ENCODE measurements around the gene TMEM238. TPM values are rescaled to one million over a fixed set of nuclear protein-coding genes. Genes with fewer than 3 reads are reported as not detected.

Gene TMEM238
- total RNA-seq, 5 donors from 2014 or later (not counting 1 experiment from before 2014, with no cell fraction given) = 10.8 to 23.2 (median 20.0) TPM

DNA sequence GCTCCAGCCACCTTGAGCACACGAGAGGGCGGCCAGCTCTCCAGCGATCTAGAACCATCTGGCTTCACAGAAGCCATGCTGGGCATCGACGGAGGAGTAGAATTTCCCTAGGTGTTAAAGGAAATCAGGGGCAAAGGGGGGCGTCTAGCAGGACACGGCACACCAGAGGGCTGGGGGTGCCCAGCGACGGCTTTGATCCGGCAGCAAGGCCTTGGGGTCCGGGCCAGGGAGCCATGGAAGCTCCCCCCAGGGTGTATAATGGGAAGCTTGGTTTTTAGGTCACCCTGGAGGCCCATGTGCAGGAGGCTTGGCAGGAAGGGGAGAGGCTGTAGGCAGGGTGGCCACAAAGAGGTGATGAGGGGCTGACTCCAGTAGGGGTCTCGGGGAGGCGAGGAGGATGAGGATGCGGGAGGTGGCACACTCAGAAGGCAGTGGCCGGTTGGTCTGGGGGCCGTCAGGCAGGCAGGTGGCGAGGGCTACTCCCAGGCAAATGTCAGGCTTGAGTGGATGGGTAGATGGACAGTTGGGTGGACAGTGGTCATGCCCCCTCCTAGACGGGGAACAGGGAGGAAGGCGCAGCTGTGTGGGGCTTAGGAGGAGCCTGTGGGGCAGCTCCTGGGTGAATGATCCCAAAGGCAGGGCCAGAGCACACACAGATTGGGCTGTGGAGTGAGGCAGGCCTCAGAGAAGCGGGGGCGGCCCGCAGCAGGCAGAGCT, 38.8 kb downstream of the TMEM238 start:
- H3K4me3 ChIP-seq (ENCODE audit: control insufficient read depth in 1 of 2, extremely low read depth in 1 of 2, low read length in 1 of 2) = no peak overlapping the region
- peaks cover 3 to 13% of the 10 kb centered on the region in 2 donors for H3K36me3 ChIP-seq (ENCODE audit: control insufficient read depth in 2 of 2, extremely low read depth in 1 of 2, insufficient read depth in 1 of 2, low read length in 1 of 2)
- H3K4me1 ChIP-seq (ENCODE audit: control insufficient read depth in 1 of 2, extremely low read depth in 1 of 2, insufficient read depth in 2 of 2, low read length in 2 of 2) = peaks cover 2 to 17% of the 10 kb centered on the region in 2 experiments
- H3K27ac Mint-ChIP-seq = peak overlapping the region in 1 of 2 donors; percentile 19
- ATAC-seq (replicated peaks in 1 of 4) = no peak
- H3K27me3 ChIP-seq (replicated peaks in 1 of 2; ENCODE audit: control insufficient read depth in 2 of 2, extremely low read depth in 1 of 2, insufficient read depth in 2 of 2, low read length in 1 of 2) = peaks cover 0 to 13% of the 10 kb centered on the region in 2 experiments
- peaks cover 16% of the 10 kb centered on the region for H3K36me3 Mint-ChIP-seq
- H3K27me3 Mint-ChIP-seq = peaks cover 0 to under 1% of the 10 kb centered on the region in 2 donors
- peaks cover 9 to 12% (median 11%) of the 10 kb centered on the region in 3 donors for H3K4me1 Mint-ChIP-seq
- no peak overlapping the region for H3K27ac ChIP-seq (ENCODE audit: low read length)
- ChIA-PET POLR2A (no interaction called here), CTCF (no interaction called here)
- 96% methylated on average over 21 of the region's 22 CpGs for WGBS (ENCODE audit: insufficient coverage)
- DNase-seq = no peak
- H3K9me3 Mint-ChIP-seq = no peaks in the 10 kb centered on the region
- H3K9me3 ChIP-seq = no peaks in the 10 kb centered on the region
- H3K4me3 Mint-ChIP-seq = no peak overlapping the region

DNA sequence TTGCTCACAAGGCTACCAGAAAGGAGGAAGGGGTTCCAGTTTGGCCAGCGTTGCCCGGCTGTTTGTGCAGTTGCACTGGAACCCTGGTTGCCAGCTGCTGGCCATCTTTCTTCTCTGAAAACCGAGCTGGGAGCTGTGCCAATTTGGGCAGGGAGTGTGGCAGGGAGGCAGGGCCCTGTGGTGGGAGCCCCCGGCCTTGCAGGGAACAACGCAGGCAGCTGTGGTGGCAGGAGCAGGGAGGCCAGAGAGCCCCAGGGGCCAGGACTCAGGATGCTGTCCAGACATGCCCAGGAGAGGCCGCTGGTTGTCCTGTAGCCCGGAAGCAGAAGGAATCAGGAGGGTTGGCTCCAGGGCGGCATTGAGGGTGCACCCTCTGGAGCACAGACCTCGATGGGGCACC, 39.6 kb downstream of the TMEM238 start:
- H3K4me1 Mint-ChIP-seq = peaks cover 10 to 16% (median 14%) of the 10 kb centered on the region in 3 donors
- Histone ChIP-seq H3K27ac (ENCODE audit: low read length) (no peak overlapping the region), H3K36me3 (ENCODE audit: control insufficient read depth in 2 of 2, extremely low read depth in 1 of 2, insufficient read depth in 1 of 2, low read length in 1 of 2) (peaks cover 3 to 13% of the 10 kb centered on the region in 2 donors), H3K4me1 (ENCODE audit: control insufficient read depth in 1 of 2, extremely low read depth in 1 of 2, insufficient read depth in 2 of 2, low read length in 2 of 2) (peaks cover 2 to 20% of the 10 kb centered on the region in 2 experiments), H3K4me3 (ENCODE audit: control insufficient read depth in 1 of 2, extremely low read depth in 1 of 2, low read length in 1 of 2) (no peak overlapping the region), H3K27me3 (replicated peaks in 1 of 2; ENCODE audit: control insufficient read depth in 2 of 2, extremely low read depth in 1 of 2, insufficient read depth in 2 of 2, low read length in 1 of 2) (peaks cover 0 to 13% of the 10 kb centered on the region in 2 experiments), H3K9me3 (no peaks in the 10 kb centered on the region)
- POLR2A ChIA-PET = no interaction called here
- CTCF ChIA-PET = interaction anchor here in 1 of 2 donors (0.7 kb wide), 1 partner anchor 32 kb away, joined by 6 read pairs; no protein-coding TSS in a partner anchor
- ATAC-seq (replicated peaks in 1 of 4) (no peak), DNase-seq (no peak)
- H3K36me3 Mint-ChIP-seq = peaks cover 16% of the 10 kb centered on the region
- H3K27ac Mint-ChIP-seq = no peak overlapping the region
- no peak overlapping the region for H3K4me3 Mint-ChIP-seq
- H3K9me3 Mint-ChIP-seq = no peaks in the 10 kb centered on the region
- H3K27me3 Mint-ChIP-seq = no peaks in the 10 kb centered on the region
- WGBS (ENCODE audit: insufficient coverage) = 97% methylated on average over 9 of the region's 9 CpGs

DNA sequence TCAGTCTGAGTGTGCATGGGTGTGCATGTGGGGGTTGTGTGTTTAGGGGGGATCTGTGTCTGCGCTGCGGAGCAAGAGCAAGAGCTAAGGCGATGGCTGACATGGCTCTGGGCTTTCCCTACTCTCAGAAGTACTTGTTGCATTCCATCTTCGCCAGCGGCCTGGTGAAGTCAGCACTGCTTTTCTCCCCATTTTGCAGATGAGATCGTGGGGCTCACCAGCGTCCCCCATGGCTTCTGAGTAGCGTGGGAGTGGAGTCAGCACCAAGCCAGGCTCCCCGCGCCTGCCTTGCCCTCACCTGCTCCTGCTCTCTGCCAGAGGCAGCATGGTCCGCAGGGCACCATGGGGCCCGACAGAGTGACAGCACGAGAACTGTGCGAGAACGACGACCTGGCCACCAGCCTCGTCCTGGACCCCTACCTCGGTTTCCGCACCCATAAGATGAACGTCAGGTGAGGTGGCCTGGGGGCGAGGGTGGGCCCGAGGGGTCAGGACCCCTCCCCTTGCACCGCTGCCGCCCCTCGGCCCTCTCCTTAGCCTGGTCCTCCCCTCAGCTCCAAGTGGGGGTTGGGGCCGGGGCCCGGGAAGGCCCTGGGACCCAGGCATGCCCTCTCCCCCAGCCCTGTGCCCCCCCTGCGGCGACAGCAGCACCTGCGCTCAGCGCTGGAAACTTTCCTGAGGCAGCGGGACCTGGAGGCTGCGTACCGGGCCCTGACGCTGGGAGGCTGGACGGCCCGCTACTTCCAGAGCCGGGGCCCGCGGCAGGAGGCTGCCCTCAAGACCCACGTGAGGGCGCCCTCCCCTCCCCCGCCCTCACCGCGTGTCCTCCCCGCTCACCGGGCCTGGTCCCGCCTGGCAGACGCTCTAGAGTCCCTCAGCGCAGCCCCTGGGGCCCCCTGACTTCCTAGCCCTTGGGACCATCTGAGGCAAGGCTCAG, 42.2 kb downstream of the TMEM238 start:
- H3K27ac Mint-ChIP-seq = peak overlapping the region in 1 of 2 donors; percentile 28
- WGBS (ENCODE audit: insufficient coverage) = 93% methylated on average over 47 of the region's 50 CpGs
- Histone ChIP-seq H3K27ac (ENCODE audit: low read length) (no peak overlapping the region), H3K27me3 (replicated peaks in 1 of 2; ENCODE audit: control insufficient read depth in 2 of 2, extremely low read depth in 1 of 2, insufficient read depth in 2 of 2, low read length in 1 of 2) (peaks cover 0 to 16% of the 10 kb centered on the region in 2 experiments), H3K4me3 (ENCODE audit: control insufficient read depth in 1 of 2, extremely low read depth in 1 of 2, low read length in 1 of 2) (no peak overlapping the region), H3K4me1 (ENCODE audit: control insufficient read depth in 1 of 2, extremely low read depth in 1 of 2, insufficient read depth in 2 of 2, low read length in 2 of 2) (peaks cover 6 to 31% of the 10 kb centered on the region in 2 experiments), H3K9me3 (no peaks in the 10 kb centered on the region), H3K36me3 (ENCODE audit: control insufficient read depth in 2 of 2, extremely low read depth in 1 of 2, insufficient read depth in 1 of 2, low read length in 1 of 2) (peaks cover 3 to 13% of the 10 kb centered on the region in 2 donors)
- ChIA-PET POLR2A (no interaction called here), CTCF (no interaction called here)
- ATAC-seq (replicated peaks in 1 of 4) = no peak
- peaks cover 19 to 25% (median 21%) of the 10 kb centered on the region in 3 donors for H3K4me1 Mint-ChIP-seq
- no peaks in the 10 kb centered on the region for H3K9me3 Mint-ChIP-seq
- peak overlapping the region; percentile 53 to 78 (median 62) for H3K4me3 Mint-ChIP-seq
- no peaks in the 10 kb centered on the region for H3K27me3 Mint-ChIP-seq
- H3K36me3 Mint-ChIP-seq = peaks cover 16% of the 10 kb centered on the region
- DNase-seq = no peak

DNA sequence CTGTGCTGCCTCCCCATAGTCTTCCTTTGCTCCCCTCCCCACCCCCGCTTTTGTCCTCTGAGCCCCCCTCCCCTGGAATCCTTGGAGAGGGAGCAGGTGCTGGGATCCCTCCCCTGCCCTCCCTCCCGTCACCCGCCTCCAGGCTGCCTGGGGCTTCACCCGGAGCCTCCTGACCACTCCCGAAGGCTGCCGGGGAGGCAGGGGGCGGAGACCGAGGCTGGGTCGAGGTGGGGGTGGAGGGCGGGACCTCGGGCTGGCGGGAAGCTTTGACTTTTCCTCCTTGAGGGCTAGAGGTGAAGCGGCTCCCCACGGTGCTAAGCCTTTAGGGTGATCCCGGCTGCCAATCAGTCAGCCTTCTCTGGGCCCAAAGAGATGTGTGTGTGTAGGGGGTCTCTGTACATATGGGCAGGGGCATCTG, 42.9 kb downstream of the TMEM238 start:
- ATAC-seq (replicated peaks in 1 of 4) = no peak
- WGBS (ENCODE audit: insufficient coverage) = 0% methylated on average over 6 of the region's 15 CpGs
- peak in 17 of 35 experiments; percentile 17 to 61 (median 33) for DNase-seq
- H3K4me1 ChIP-seq (ENCODE audit: control insufficient read depth in 1 of 2, extremely low read depth in 1 of 2, insufficient read depth in 2 of 2, low read length in 2 of 2) = peaks cover 6 to 31% of the 10 kb centered on the region in 2 experiments
- peak overlapping the region; percentile 76 to 78 (median 76) for H3K4me3 Mint-ChIP-seq
- H3K27ac Mint-ChIP-seq = peak overlapping the region in 1 of 2 donors; percentile 28
- H3K4me3 ChIP-seq (ENCODE audit: control insufficient read depth in 1 of 2, extremely low read depth in 1 of 2, low read length in 1 of 2) = peak overlapping the region in 1 of 2 donors; percentile 58
- H3K9me3 ChIP-seq = no peaks in the 10 kb centered on the region
- peaks cover 0 to 17% of the 10 kb centered on the region in 2 experiments for H3K27me3 ChIP-seq (replicated peaks in 1 of 2; ENCODE audit: control insufficient read depth in 2 of 2, extremely low read depth in 1 of 2, insufficient read depth in 2 of 2, low read length in 1 of 2)
- H3K4me1 Mint-ChIP-seq = peaks cover 19 to 25% (median 21%) of the 10 kb centered on the region in 3 donors
- peaks cover 16% of the 10 kb centered on the region for H3K36me3 Mint-ChIP-seq
- CTCF ChIA-PET = no interaction called here
- H3K36me3 ChIP-seq (ENCODE audit: control insufficient read depth in 2 of 2, extremely low read depth in 1 of 2, insufficient read depth in 1 of 2, low read length in 1 of 2) = peaks cover 3 to 13% of the 10 kb centered on the region in 2 donors
- H3K27ac ChIP-seq (ENCODE audit: low read length) = no peak overlapping the region
- no peaks in the 10 kb centered on the region for H3K9me3 Mint-ChIP-seq
- peaks cover 0 to 2% of the 10 kb centered on the region in 2 donors for H3K27me3 Mint-ChIP-seq
- POLR2A ChIA-PET = no interaction called here

DNA sequence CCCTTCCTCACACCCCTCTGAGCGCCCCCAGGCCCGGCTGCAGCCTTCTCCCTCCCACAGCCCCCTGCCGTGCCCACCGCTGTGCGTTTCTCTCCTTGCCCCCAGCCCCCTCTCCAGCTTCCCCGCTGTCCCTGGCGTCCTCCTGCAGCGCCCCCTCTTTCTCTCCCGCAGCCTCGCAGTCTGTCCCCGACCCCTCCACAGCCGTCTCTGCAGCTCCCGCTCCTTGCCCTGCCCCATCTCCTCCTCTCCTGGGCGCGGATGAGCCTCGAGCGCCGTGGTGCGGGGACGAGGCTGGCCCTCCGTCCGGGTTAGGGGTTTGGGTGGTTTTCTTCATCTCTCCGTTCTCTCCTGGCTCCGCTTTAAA, 43.3 kb downstream of the TMEM238 start:
- no peaks in the 10 kb centered on the region for H3K9me3 Mint-ChIP-seq
- Histone ChIP-seq H3K27me3 (replicated peaks in 1 of 2; ENCODE audit: control insufficient read depth in 2 of 2, extremely low read depth in 1 of 2, insufficient read depth in 2 of 2, low read length in 1 of 2) (peaks cover 0 to 17% of the 10 kb centered on the region in 2 experiments), H3K4me3 (ENCODE audit: control insufficient read depth in 1 of 2, extremely low read depth in 1 of 2, low read length in 1 of 2) (peak overlapping the region; percentile 58 to 64), H3K27ac (ENCODE audit: low read length) (no peak overlapping the region), H3K4me1 (ENCODE audit: control insufficient read depth in 1 of 2, extremely low read depth in 1 of 2, insufficient read depth in 2 of 2, low read length in 2 of 2) (peaks cover 6 to 31% of the 10 kb centered on the region in 2 experiments), H3K9me3 (no peaks in the 10 kb centered on the region), H3K36me3 (ENCODE audit: control insufficient read depth in 2 of 2, extremely low read depth in 1 of 2, insufficient read depth in 1 of 2, low read length in 1 of 2) (peaks cover 3 to 13% of the 10 kb centered on the region in 2 donors)
- peaks cover 19 to 25% (median 21%) of the 10 kb centered on the region in 3 donors for H3K4me1 Mint-ChIP-seq
- ChIA-PET POLR2A (no interaction called here), CTCF (interaction anchor here in 1 of 2 donors (0.5 kb wide), 1 partner anchor 1342 kb away, joined by 3 read pairs; no protein-coding TSS in a partner anchor)
- H3K27ac Mint-ChIP-seq = no peak overlapping the region
- H3K27me3 Mint-ChIP-seq = peaks cover 0 to 4% of the 10 kb centered on the region in 2 donors
- DNase-seq (peak in 5 of 35 experiments; percentile 17 to 40 (median 19)), ATAC-seq (replicated peaks in 1 of 4) (no peak)
- peak overlapping the region; percentile 76 to 78 (median 78) for H3K4me3 Mint-ChIP-seq
- WGBS (ENCODE audit: insufficient coverage) = 9% methylated on average over 9 of the region's 24 CpGs
- H3K36me3 Mint-ChIP-seq = peaks cover 16% of the 10 kb centered on the region

All from T-cell (primary cell).